Epidermal melanocyte (primary cell): ENCODE data around the gene C3orf18.

Experiments
- DNase-seq: peaks from one replicate; pipeline ENCODE4 v3.0.0; 2011; ENCODE audit warnings: low spot score; ENCODE audit not compliant: insufficient read length

The C3orf18 gene

DNA sequence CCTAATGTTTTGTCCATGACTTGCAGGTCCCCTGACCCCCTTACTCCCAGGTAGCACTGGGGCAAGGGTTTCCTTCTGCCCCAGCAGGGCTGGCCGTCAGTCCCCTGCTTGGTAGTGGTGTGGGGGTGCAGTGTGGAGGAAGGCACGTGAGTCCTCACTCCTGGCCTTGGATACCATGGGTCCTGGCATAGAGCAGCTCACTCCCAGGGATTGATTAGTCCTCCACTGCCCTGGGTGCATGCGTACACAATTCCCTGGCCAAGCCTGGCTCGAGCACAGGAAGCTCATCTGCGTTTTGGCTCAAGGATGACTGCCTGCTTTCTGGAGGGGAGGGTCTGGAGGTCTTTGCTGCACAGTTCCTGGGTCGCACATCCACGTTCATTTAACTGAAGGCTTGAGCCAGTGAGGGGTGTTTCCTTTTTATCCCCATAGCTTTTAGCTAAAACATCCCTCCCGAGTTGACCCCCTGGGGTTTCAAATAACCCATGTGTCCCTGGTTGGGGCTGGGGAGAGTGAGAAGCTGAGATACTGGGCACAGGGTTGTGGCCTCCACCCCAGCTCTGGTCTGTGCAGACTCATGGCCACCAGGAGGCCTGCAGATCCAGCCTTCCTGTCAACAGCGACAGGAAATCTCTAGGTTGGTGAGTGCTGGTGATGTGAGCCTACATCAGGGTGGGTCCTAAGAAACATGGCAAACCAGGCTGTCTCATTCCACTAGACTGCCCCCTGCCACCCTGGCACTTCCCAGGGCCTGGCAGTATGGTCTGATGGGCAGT is 13.3 kb upstream of the C3orf18 start:
- no peak for DNase-seq

DNA sequence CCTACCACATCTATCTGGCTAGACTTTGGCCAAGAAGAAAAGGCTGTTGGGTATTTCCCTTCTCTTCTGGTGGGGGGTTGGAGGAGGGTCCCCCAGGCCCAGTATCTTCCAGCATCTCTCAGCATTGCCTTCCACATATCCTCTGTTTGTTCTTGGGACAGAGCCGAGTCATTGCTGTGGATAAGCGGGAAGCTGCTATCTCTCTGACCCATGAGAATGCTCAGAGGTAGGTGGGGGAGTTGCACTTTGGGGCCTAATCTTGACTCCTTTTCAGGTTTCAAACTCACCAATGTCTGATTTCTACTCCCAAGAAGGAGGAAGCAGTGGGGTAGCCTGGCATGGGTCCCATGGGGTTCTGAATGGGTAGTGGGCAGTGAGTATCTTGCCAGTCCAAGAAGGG is 9.8 kb upstream of the C3orf18 start:
- no peak for DNase-seq

- DNase-seq = no peak
Observed at GRCh38 chr3:50575372-50575771, 7.8 kb upstream of the C3orf18 start.

DNA sequence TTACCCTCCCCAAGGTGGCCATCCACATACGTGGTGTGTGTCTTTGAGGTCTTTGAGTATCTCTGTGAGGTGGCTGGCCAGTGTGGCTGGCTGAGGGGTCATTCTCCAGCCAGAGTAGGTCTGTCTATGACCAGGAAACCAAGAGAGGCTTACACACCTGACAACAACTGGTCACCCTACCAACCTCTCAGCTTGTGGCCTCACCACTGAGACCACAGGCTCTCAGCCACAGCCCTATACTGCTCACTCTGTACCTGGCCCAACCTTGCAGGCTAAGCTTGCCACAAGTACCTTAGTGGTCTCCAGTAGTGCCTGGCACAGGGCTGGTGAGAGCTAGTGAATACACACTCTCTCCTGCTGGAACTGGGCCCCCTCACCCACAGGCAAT is 6.9 kb upstream of the C3orf18 start:
- no peak for DNase-seq

- no peak for DNase-seq
Observed at GRCh38 chr3:50573566-50574443, 6.3 kb upstream of the C3orf18 start.

DNA sequence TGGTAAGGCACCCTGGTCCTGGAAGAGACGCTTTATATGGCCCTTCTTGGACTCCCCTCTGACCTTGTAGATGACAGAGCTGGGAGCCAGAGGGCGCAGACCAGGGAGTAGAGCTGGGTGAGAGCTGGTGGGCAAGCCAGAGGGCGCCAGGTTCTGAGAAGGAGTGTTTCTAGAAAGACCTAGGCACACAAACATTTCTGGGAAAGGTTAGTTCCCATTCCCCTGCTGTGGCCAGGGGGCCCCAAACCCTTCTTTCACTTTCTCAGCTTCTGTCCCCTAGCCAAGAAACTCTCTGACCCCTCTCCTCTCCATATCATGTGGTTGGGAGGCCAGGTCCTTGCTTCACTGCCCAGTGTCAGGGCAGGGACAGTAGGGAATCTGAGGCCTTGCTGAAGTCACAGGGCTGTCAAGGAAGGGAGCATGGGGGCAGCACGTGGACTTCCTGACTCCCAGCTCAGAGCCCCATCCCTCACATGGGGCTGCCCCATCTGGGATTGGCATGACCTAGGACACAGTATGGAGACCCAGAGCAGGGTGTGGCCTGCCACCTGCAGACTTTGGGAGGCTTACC is 5.3 kb upstream of the C3orf18 start:
- no peak for DNase-seq

DNA sequence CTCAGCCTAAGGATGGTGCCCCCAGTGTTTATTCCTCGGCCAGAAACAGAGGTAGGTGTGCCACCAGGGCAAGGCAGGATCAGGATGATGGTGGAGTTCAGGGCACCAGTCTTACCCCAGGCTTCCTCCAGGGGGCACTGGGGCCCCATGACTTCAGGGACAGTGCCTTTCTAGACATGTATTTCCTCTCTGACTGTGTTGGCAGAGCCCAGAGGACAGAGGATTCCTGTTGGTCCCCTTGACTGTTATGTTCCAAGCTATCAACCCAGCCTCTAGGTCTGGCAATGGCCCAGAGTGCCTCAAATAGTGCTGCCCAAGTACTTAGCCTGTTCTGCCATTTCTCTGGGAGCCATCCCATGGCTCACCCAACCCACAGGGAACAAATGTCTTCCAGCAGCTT is 4.6 kb upstream of the C3orf18 start:
- peak; percentile 54 for DNase-seq

DNA sequence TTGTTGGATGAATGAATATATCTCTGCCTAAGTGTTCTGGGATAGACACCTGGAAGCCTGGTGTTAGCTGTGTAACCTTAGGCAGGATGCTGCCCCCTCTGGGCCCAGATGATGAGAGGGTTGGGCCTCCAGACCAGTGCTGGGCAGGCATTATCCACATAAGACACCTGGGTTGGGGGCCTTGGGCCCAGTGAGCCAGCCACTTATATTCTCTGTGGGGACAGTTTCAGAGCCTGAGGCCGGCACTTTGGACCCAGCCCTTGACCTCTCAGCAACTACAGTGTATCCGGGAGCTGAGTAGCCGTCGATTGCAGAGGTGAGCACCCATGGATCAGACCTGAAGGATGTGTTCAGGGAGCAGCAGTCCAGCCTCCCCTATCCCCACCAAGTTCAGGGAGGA is 3.9 kb upstream of the C3orf18 start:
- DNase-seq = no peak

DNA sequence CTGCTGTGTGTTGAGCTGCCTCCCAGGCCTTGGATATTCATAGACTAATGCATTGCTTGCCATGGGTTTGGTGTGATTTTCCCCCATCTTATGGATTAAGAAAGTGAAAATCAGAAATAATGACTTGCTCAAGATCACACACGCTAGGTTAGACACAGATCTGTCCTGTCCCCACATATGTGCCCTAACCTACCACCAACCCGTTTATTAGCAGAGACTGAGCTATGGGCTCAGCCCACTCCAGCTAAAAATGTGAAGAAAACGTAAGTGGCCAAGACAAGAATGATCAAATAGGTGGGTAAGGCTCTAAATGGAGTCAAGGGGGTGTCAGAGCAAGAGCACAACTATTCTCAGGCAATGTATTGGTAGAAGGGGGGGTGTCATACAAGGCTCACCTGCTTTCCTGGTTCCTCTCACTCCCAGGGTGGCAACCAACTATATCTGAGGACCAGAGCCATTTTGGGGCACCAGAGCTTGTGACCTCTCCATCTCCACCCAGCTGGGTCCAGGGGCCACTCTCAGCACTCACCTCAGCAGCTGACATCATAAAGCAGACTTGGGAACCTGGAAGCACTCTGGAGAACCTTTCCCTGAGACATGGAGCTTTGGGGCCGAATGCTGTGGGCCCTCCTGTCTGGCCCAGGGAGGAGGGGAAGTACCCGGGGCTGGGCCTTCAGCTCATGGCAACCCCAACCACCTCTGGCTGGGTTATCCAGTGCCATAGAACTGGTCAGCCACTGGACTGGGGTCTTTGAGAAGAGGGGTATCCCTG is 3.1 kb upstream of the C3orf18 start:
- DNase-seq = no peak

GRCh38 chr3:50568947-50569749 is 1.6 kb upstream of the C3orf18 start, which contains the start of gene HEMK1:
HEMK1 (plus strand) TSS chr3:50569522; CDS start chr3:50571105, 1,583 bp downstream.
- DNase-seq = peak; percentile 99

- no peak for DNase-seq
Observed at GRCh38 chr3:50567011-50567385, 549 bp downstream of the C3orf18 start.

DNA sequence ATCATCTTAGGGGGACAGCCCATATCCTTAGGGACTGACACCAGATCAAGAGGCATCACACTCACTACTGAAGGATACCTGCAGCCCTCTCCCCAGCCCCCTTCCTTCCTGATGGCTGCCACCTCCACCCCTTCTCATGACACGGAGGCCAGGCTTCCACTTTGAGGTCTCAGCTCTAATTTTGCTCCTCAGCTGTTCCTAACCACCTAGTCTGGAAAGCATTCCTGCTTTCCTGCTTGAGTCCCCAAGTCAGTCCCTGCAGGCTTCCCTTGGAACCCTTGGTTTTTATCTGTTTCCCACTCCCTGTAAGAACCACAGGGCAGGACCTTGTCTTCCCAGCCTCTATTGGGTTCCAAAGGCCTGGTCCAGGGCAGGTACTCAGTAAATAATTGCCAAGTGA is 3.2 kb downstream of the C3orf18 start:
- DNase-seq = no peak

- no peak for DNase-seq
Observed at GRCh38 chr3:50563867-50564266, 3.7 kb downstream of the C3orf18 start.

DNA sequence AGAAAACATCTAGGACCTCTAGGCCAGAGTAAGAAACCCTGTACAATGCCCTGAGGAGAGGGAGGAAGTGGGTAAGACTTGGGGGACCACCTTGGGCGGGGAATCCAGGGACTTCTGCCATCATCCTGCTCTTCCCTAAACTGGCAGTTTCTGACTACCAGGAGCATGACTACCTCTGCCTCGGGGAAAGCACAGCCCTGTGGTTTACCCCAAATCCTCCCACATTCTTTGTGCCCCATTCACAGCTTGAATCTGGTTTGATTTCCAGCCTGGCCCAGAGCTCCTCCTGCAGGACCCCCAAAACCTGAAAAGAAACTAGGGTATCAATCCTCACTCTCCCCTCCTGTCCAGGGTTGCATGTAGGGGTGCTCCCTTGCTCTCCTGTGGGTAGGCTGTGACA is 4.7 kb downstream of the C3orf18 start:
- DNase-seq = no peak

- DNase-seq = no peak
Observed at GRCh38 chr3:50559702-50560101, 7.8 kb downstream of the C3orf18 start.

DNA sequence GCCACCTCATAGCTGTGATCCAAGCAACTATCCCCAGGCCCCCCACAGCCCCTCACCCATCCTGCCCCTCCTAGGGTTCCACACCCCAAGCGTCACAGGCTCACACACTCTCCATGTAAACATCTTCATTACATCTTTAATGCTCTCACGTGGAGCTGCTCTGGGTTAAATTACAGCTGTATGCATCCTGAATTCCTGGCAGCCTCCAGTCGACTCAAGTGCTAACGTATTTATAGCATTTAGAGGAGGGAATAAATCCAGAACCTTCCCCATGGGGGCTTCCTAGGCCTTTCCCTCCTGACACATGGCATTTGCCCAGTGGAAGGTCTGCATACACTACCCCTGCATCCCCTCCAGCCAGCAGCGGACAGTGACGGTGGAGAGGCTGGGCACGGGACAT is 9.6 kb downstream of the C3orf18 start:
- no peak for DNase-seq

- DNase-seq = no peak
Observed at GRCh38 chr3:50557106-50557505, 10.4 kb downstream of the C3orf18 start.

- no peak for DNase-seq
Observed at GRCh38 chr3:50554553-50554952, 13.0 kb downstream of the C3orf18 start.

DNA sequence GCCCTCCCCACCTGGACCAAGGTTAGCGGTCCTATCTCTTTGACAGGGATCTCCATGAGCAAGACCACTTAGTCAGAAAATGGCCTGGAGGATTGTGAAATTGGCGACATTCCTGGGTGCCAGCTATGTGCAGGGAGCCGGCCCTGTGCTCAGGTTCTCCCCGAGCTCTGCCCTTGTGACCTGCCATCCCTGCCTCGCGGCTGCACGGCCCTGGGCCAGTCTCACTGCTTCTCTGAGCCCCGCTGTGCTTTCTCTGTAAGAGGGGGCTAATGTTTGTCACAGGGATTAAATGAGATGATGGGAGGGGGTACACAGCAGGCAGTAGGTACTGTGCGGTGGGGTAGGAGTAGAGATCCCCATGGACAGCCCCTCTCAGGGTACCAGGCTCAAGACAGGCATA is 14.9 kb downstream of the C3orf18 start:
- no peak for DNase-seq

- no peak for DNase-seq
Observed at GRCh38 chr3:50551681-50552435, 15.7 kb downstream of the C3orf18 start.
